OCI-LY7 (cell line): ENCODE results near the gene MT4. TPM values are rescaled to one million over a fixed set of nuclear protein-coding genes. Genes with fewer than 3 reads are reported as not detected.

Source experiments
- BruUV-seq: library from RNA; stranded (reverse); fragments of 400-500 nt; replicated peaks from 2 replicates; lab custom pipeline; 2021; lab: Mats Ljungman, UMichigan
- CTCF ChIA-PET: fragments of 300-600 bp; sonication (Branson Sonifier 250); formaldehyde crosslinking; loops from one replicate; lab custom pipeline; 2022; ENCODE audit warnings: antibody characterized with exemption; ENCODE audit not compliant: unreplicated experiment; lab: Charles Lee
- POLR2A ChIA-PET: fragments of 300-600 bp; sonication (Branson Sonifier 250); formaldehyde crosslinking; loops from one replicate; lab custom pipeline; 2022; ENCODE audit warnings: antibody characterized with exemption; lab: Charles Lee
- DNase-seq: peaks from one replicate; pipeline ENCODE4 v3.0.0-alpha.2; 2015; ENCODE audit warnings: low spot score
- H2AFZ ChIP-seq: fragments of 200-600 bp; sonication (generic), shearing (Covaris generic); 2 replicates; pipeline ENCODE4 v1.6.1; 2014; ENCODE audit warnings: mild to moderate bottlenecking, antibody characterized with exemption, low read length, moderate library complexity
- H3K27ac ChIP-seq: fragments of 200-600 bp; sonication (generic); 2 replicates; pipeline ENCODE4 v1.5.1; 2014; ENCODE audit warnings: mixed run types, low read depth, mild to moderate bottlenecking, moderate library complexity, low read length, inconsistent platforms; ENCODE audit not compliant: poor library complexity, severe bottlenecking
- H3K36me3 ChIP-seq: fragments of 200-600 bp; sonication (generic); 2 replicates; pipeline ENCODE4 v1.6.1; 2014; ENCODE audit warnings: mild to moderate bottlenecking, antibody characterized with exemption, low read length, moderate library complexity, mixed read lengths; ENCODE audit not compliant: insufficient read depth
- H3K4me1 ChIP-seq: fragments of 200-600 bp; sonication (generic); 2 replicates; pipeline ENCODE4 v1.5.1; 2014; ENCODE audit warnings: mild to moderate bottlenecking, low read length; ENCODE audit not compliant: insufficient read depth, poor library complexity, severe bottlenecking
- H3K4me2 ChIP-seq: fragments of 200-600 bp; sonication (generic); 2 replicates; pipeline ENCODE4 v1.6.1; 2014; ENCODE audit warnings: mild to moderate bottlenecking, low read length
- H3K4me3 ChIP-seq: fragments of 200-600 bp; sonication (generic); 2 replicates; pipeline ENCODE4 v1.5.1; 2014; ENCODE audit warnings: mild to moderate bottlenecking, low read depth, low read length; ENCODE audit not compliant: poor library complexity, severe bottlenecking
- H3K79me2 ChIP-seq: fragments of 200-600 bp; sonication (generic); 2 replicates; pipeline ENCODE4 v1.6.1; 2016; ENCODE audit warnings: low read depth, mild to moderate bottlenecking, low read length, moderate library complexity, mixed read lengths; ENCODE audit not compliant: insufficient read depth
- H3K9me2 ChIP-seq: fragments of 200-600 bp; sonication (generic); 2 replicates; pipeline ENCODE4 v1.6.1; 2016; ENCODE audit warnings: mild to moderate bottlenecking, low read length, mixed read lengths; ENCODE audit not compliant: insufficient read depth
- H3K9me3 ChIP-seq: fragments of 200-600 bp; sonication (generic); 2 replicates; pipeline ENCODE4 v1.6.1; 2014; ENCODE audit warnings: mild to moderate bottlenecking, mixed run types, low read length, mixed read lengths
- H4K20me1 ChIP-seq: fragments of 200-600 bp; sonication (generic); 2 replicates; pipeline ENCODE4 v1.6.1; 2014; ENCODE audit warnings: mild to moderate bottlenecking, antibody characterized with exemption, low read length, moderate library complexity, mixed read lengths; ENCODE audit not compliant: insufficient read depth
- EZH2phosphoT487 ChIP-seq: fragments of 200-600 bp; sonication (generic); IDR thresholded peaks from 2 replicates; pipeline ENCODE4 v1.6.1; 2018; ENCODE audit warnings: low read depth, borderline replicate concordance, mild to moderate bottlenecking, mixed run types, antibody characterized with exemption, low read length, moderate library complexity, mixed read lengths
- intact Hi-C: fragments of 100-400 bp; cut with micrococcal nuclease; formaldehyde crosslinking; loops from one replicate; pipeline ENCODE4 v1.10.0; 2022; ENCODE audit not compliant: unreplicated experiment
- total RNA-seq, 2 experiments: library from RNA; depleted of rRNA in 1 of 2; stranded (reverse); fragments of >200 nt in 1 of 2; shearing (Covaris generic) in 1 of 2; gene quantifications; 2 replicates each; pipeline ENCODE4 v1.2.3, GENCODE V29; 2014 to 2022
- TF ChIP-seq, protein P1 (sequence below): fragments of 200-600 bp; sonication (generic); conservative IDR thresholded peaks from 2 replicates; pipeline ENCODE4 v1.5.1; 2014; ENCODE audit warnings: mild to moderate bottlenecking, antibody characterized with exemption, low read length, moderate library complexity, mixed read lengths

Gene MT4
- total RNA-seq, 2 experiments from 2014 or later, result not detected

- Histone ChIP-seq H3K4me2 (no peak overlapping the region), H3K9me2 (no peaks in the 10 kb centered on the region), H3K4me1 (peaks cover 5% of the 10 kb centered on the region), H3K27ac (no peak overlapping the region), H2AFZ (no peak overlapping the region), H3K9me3 (no peaks in the 10 kb centered on the region), H3K36me3 (no peaks in the 10 kb centered on the region), H3K4me3 (no peak overlapping the region), H4K20me1 (no peaks in the 10 kb centered on the region), H3K79me2 (no peaks in the 10 kb centered on the region)
- ChIA-PET CTCF (no interaction called here), POLR2A (no interaction called here)
- intact Hi-C loops, result no loop called here
- no peak for TF ChIP-seq EZH2phosphoT487
- TF ChIP-seq, protein P1, sequence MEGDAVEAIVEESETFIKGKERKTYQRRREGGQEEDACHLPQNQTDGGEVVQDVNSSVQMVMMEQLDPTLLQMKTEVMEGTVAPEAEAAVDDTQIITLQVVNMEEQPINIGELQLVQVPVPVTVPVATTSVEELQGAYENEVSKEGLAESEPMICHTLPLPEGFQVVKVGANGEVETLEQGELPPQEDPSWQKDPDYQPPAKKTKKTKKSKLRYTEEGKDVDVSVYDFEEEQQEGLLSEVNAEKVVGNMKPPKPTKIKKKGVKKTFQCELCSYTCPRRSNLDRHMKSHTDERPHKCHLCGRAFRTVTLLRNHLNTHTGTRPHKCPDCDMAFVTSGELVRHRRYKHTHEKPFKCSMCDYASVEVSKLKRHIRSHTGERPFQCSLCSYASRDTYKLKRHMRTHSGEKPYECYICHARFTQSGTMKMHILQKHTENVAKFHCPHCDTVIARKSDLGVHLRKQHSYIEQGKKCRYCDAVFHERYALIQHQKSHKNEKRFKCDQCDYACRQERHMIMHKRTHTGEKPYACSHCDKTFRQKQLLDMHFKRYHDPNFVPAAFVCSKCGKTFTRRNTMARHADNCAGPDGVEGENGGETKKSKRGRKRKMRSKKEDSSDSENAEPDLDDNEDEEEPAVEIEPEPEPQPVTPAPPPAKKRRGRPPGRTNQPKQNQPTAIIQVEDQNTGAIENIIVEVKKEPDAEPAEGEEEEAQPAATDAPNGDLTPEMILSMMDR, result no peak
- no TSS peak for BruUV-seq
- DNase-seq, result no peak
Observed at GRCh38 chr16:56525236-56525635, 39.6 kb upstream of the MT4 start.

GRCh38 chr16:56530872-56531271 is 34.0 kb upstream of the MT4 start:
- intact Hi-C loops, result no loop called here
- CTCF ChIA-PET, result no interaction called here

GRCh38 chr16:56532714-56533113 is 32.2 kb upstream of the MT4 start:
- no peak for TF ChIP-seq EZH2phosphoT487
- TF ChIP-seq, protein P1, result no peak
- Histone ChIP-seq H4K20me1 (no peaks in the 10 kb centered on the region), H3K36me3 (no peaks in the 10 kb centered on the region), H3K9me2 (no peaks in the 10 kb centered on the region), H3K4me1 (no peaks in the 10 kb centered on the region), H3K9me3 (no peaks in the 10 kb centered on the region), H3K27ac (no peak overlapping the region), H2AFZ (no peak overlapping the region), H3K79me2 (no peaks in the 10 kb centered on the region), H3K4me2 (no peak overlapping the region), H3K4me3 (no peak overlapping the region)
- BruUV-seq, result no TSS peak
- ChIA-PET POLR2A (no interaction called here), CTCF (no interaction called here)
- intact Hi-C loops, result no loop called here
- no peak for DNase-seq

More at GRCh38 chr16:56530872-56531271, 34.0 kb upstream of the MT4 start:
- Histone ChIP-seq H3K9me3 (no peaks in the 10 kb centered on the region), H4K20me1 (no peaks in the 10 kb centered on the region), H3K4me1 (no peaks in the 10 kb centered on the region), H3K79me2 (no peaks in the 10 kb centered on the region), H3K9me2 (no peaks in the 10 kb centered on the region), H3K36me3 (no peaks in the 10 kb centered on the region), H2AFZ (no peak overlapping the region), H3K4me2 (no peak overlapping the region), H3K27ac (no peak overlapping the region), H3K4me3 (no peak overlapping the region)
- POLR2A ChIA-PET, result interaction anchor here (1.1 kb wide), 1 partner anchor 24 kb away, joined by 3 read pairs; no protein-coding TSS in a partner anchor
- DNase-seq, result no peak
- TF ChIP-seq, protein P1, result no peak
- no peak for TF ChIP-seq EZH2phosphoT487
- no TSS peak for BruUV-seq
